ENCODE measurements around the gene PER1. TPM values are rescaled to one million over a fixed set of nuclear protein-coding genes. Genes with fewer than 3 reads are reported as not detected.
"Not testable (repeated sequence)": the region's sequence is repeated elsewhere in the genome, so short reads cannot be mapped to it uniquely, and the experiment has no call there.

Gene PER1
- total and polyA plus RNA-seq, 4 donors = 25.4 to 61.1 (median 28.7) TPM

- H3K9me3 ChIP-seq (ENCODE audit: control insufficient read depth, insufficient read depth, low read length) = no peaks in the 10 kb centered on the region
- no peaks in the 10 kb centered on the region for H3K36me3 ChIP-seq (ENCODE audit: control insufficient read depth, insufficient read depth, low read length)
- no peaks in the 10 kb centered on the region for H3K27me3 ChIP-seq (ENCODE audit: control insufficient read depth, insufficient read depth, low read length)
- peak overlapping the region; percentile 97 for H3K27ac ChIP-seq (ENCODE audit: low read depth, low read length)
- H3K4me1 ChIP-seq (ENCODE audit: control insufficient read depth, insufficient read depth, low read length) = peaks cover 44% of the 10 kb centered on the region
- peak in 4 of 6 donors; percentile 87 to 99 (median 94) for DNase-seq (ENCODE audit: low read depth in 4 of 6, low spot score in 6 of 6)
- peak overlapping the region; percentile 51 for H3K4me3 ChIP-seq (ENCODE audit: low read depth, low read length)
- 0% methylated on average over 18 of the region's 23 CpGs for WGBS (ENCODE audit: insufficient coverage)
Measured at GRCh38 chr17:8173056-8173870, 21.1 kb upstream of the PER1 start.

GRCh38 chr17:8170186-8170585, 18.0 kb upstream of the PER1 start:
- WGBS (ENCODE audit: insufficient coverage) = no CpG with 5 or more reads among the region's 19 CpGs
- not testable (repeated sequence) for H3K4me3 ChIP-seq (ENCODE audit: low read depth, low read length); H3K36me3 ChIP-seq (ENCODE audit: control insufficient read depth, insufficient read depth, low read length); H3K27ac ChIP-seq (ENCODE audit: low read depth, low read length); DNase-seq (ENCODE audit: low read depth in 4 of 6, low spot score in 6 of 6); H3K27me3 ChIP-seq (ENCODE audit: control insufficient read depth, insufficient read depth, low read length); H3K9me3 ChIP-seq (ENCODE audit: control insufficient read depth, insufficient read depth, low read length)
- peaks cover 22% of the 10 kb centered on the region for H3K4me1 ChIP-seq (ENCODE audit: control insufficient read depth, insufficient read depth, low read length)

DNA sequence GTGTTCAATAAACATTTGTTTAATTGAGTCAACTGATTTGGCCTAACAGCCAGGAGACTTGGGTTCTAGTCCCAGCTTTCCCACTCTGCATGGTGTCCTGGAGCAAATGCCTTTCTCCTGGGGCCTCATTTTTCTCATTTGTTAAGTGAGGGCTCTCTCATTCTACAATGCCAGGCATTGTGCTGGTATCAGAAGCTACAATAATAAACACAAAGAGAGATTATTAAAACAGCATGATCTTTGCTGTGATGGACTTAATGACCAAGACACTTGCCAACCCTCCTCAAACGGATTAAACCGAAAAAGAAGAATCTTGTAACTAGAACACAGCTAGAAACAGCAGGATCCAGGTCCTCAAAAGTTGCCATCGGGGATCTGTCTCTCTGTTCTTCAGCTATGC, 15.3 kb upstream of the PER1 start:
- H3K27me3 ChIP-seq (ENCODE audit: control insufficient read depth, insufficient read depth, low read length) = no peaks in the 10 kb centered on the region
- H3K27ac ChIP-seq (ENCODE audit: low read depth, low read length) = no peak overlapping the region
- no peaks in the 10 kb centered on the region for H3K36me3 ChIP-seq (ENCODE audit: control insufficient read depth, insufficient read depth, low read length)
- DNase-seq (ENCODE audit: low read depth in 4 of 6, low spot score in 6 of 6) = no peak
- peaks cover 30% of the 10 kb centered on the region for H3K4me1 ChIP-seq (ENCODE audit: control insufficient read depth, insufficient read depth, low read length)
- WGBS (ENCODE audit: insufficient coverage) = 47% methylated on average over 2 of the region's 3 CpGs
- H3K9me3 ChIP-seq (ENCODE audit: control insufficient read depth, insufficient read depth, low read length) = no peaks in the 10 kb centered on the region
- no peak overlapping the region for H3K4me3 ChIP-seq (ENCODE audit: low read depth, low read length)

GRCh38 chr17:8166731-8167130, 14.5 kb upstream of the PER1 start:
- Histone ChIP-seq H3K36me3 (ENCODE audit: control insufficient read depth, insufficient read depth, low read length) (peaks cover 6% of the 10 kb centered on the region), H3K27me3 (ENCODE audit: control insufficient read depth, insufficient read depth, low read length) (no peaks in the 10 kb centered on the region), H3K4me1 (ENCODE audit: control insufficient read depth, insufficient read depth, low read length) (peaks cover 31% of the 10 kb centered on the region), H3K9me3 (ENCODE audit: control insufficient read depth, insufficient read depth, low read length) (no peaks in the 10 kb centered on the region), H3K4me3 (ENCODE audit: low read depth, low read length) (no peak overlapping the region), H3K27ac (ENCODE audit: low read depth, low read length) (no peak overlapping the region)
- no peak for DNase-seq (ENCODE audit: low read depth in 4 of 6, low spot score in 6 of 6)
- 93% methylated on average over 4 of the region's 6 CpGs for WGBS (ENCODE audit: insufficient coverage)

DNA sequence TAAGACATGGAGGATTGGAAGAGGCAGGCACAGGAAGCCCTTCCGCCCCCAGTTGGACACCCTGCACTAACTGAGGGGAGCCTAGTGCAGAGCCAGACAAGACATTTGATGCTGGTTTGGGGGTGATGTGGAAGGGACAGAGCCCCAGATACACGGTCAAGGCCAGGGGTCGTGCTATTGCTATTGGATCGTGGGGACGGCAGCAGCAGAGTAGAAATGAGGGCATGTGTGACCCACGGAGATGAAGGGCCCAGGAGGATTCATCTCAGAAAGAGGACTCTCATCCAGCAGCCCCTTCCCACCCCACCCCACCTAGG, 12.6 kb upstream of the PER1 start:
- H3K9me3 ChIP-seq (ENCODE audit: control insufficient read depth, insufficient read depth, low read length) = no peaks in the 10 kb centered on the region
- 59% methylated on average over 2 of the region's 6 CpGs for WGBS (ENCODE audit: insufficient coverage)
- peak overlapping the region; percentile 95 for H3K27ac ChIP-seq (ENCODE audit: low read depth, low read length)

GRCh38 chr17:8163978-8164814, 12.0 kb upstream of the PER1 start:
- DNase-seq (ENCODE audit: low read depth in 4 of 6, low spot score in 6 of 6) = peak in 2 of 6 donors; percentile 47 to 57
- peaks cover 51% of the 10 kb centered on the region for H3K4me1 ChIP-seq (ENCODE audit: control insufficient read depth, insufficient read depth, low read length)
- H3K4me3 ChIP-seq (ENCODE audit: low read depth, low read length) = peak overlapping the region; percentile 95

More for the DNA sequence above, 12.6 kb upstream of the PER1 start:
- Histone ChIP-seq H3K27me3 (ENCODE audit: control insufficient read depth, insufficient read depth, low read length) (no peaks in the 10 kb centered on the region), H3K4me1 (ENCODE audit: control insufficient read depth, insufficient read depth, low read length) (peaks cover 45% of the 10 kb centered on the region), H3K36me3 (ENCODE audit: control insufficient read depth, insufficient read depth, low read length) (peaks cover 26% of the 10 kb centered on the region), H3K4me3 (ENCODE audit: low read depth, low read length) (no peak overlapping the region)
- DNase-seq (ENCODE audit: low read depth in 4 of 6, low spot score in 6 of 6) = no peak

DNA sequence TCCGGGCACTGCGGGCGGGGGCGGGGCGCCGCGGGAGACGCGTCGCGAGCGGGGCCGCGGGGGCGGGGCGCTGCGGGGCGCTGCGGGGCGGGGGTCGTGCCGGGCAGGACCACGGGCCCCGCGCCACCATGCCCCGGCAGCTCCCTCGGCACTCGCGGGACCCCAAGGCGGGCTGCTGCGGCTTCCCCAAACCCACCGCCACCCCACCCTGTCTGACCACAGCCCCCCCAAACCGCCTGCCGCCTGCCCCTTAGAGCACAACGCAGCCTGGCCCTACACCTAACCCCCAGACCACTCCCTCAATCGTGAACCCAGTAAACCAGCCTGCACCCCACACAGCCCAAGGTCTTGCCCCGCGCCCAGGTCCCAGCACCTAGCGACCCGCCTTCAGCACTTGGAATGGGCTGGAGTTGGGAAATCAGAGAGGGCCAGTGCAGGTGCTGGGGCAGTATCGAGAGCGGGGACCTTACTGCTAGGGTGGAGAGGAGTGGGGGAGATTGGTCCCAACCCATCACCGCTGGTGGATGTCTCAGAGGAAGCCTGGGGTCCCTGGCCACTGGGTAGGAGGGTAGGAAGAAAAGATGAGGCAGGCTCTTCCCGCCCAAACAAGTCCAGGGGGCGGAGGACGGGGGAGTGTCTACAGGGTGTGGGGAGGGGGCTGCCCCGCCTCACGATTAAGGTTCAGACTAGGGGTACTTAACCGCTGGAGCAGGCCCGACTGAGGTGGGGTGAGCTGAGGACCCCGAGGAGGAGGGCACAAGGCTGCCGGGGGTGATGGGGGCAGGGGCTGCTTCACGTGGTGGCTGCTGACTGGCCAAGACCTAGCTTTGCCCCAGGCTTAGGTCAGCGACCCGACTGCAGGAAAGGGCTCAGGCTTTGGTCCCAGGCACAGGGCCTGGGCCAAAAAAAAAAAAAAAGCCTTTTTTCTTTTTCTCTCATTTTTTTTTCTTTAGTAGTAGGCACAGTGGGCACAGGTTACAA, 11.1 kb upstream of the PER1 start:
- under 1% methylated on average over 48 of the region's 55 CpGs for WGBS (ENCODE audit: insufficient coverage)
- Histone ChIP-seq H3K4me3 (ENCODE audit: low read depth, low read length) (peak overlapping the region; percentile 95), H3K27ac (ENCODE audit: low read depth, low read length) (peak overlapping the region; percentile 95), H3K9me3 (ENCODE audit: control insufficient read depth, insufficient read depth, low read length) (no peaks in the 10 kb centered on the region), H3K27me3 (ENCODE audit: control insufficient read depth, insufficient read depth, low read length) (no peaks in the 10 kb centered on the region), H3K36me3 (ENCODE audit: control insufficient read depth, insufficient read depth, low read length) (peaks cover 38% of the 10 kb centered on the region), H3K4me1 (ENCODE audit: control insufficient read depth, insufficient read depth, low read length) (peaks cover 57% of the 10 kb centered on the region)
- DNase-seq (ENCODE audit: low read depth in 4 of 6, low spot score in 6 of 6) = peak in 3 of 6 donors; percentile 68 to 93 (median 81)

More at GRCh38 chr17:8163978-8164814, 12.0 kb upstream of the PER1 start:
- H3K27ac ChIP-seq (ENCODE audit: low read depth, low read length) = peak overlapping the region; percentile 95
- no peaks in the 10 kb centered on the region for H3K9me3 ChIP-seq (ENCODE audit: control insufficient read depth, insufficient read depth, low read length)
- no peaks in the 10 kb centered on the region for H3K27me3 ChIP-seq (ENCODE audit: control insufficient read depth, insufficient read depth, low read length)
- WGBS (ENCODE audit: insufficient coverage) = 20% methylated on average over 1 of the region's 13 CpGs
- H3K36me3 ChIP-seq (ENCODE audit: control insufficient read depth, insufficient read depth, low read length) = peaks cover 32% of the 10 kb centered on the region

DNA sequence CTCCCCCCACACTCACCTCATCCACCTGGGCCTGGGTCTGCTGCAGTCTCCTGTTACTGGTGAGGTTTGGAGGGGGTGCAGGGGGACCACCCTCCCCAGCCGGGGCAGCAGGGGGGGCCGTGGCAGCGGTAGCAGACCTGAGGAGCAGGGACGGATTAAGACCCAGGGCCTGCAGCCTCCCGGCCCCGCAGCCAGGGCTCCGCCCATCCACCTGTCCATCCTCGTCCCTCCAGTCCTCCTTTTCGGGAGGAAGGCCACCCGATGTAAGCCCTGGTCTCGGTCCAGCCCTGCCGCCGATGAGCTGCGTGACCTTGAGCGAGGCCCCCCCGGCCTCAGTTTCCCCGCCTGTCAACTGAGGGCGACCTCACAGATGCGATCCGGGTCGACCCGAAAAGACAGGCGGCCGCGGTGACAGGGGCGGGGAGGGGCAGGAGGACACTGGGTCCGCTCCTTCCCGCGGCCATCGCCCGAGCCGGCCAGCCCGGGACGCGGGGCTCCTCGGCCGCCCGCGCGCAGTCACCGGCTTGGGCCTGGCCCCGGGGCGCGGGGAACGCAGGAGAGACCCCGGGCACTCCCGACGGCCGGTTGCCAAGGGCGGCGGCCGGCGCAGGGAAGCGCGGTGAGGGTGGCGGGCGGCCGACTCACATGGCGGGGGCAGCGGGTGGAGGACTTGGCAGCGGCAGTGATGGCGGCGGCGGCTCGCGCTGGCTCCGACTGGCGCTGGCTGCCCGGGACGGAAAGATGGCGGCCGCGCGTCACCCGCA, 10.2 kb upstream of the PER1 start, which contains the start of gene VAMP2:
TSS of gene VAMP2 (minus strand) at position 716 of the 764 bp plus-strand sequence. CDS start at position 647, 69 bp downstream.
- peaks cover 43% of the 10 kb centered on the region for H3K36me3 ChIP-seq (ENCODE audit: control insufficient read depth, insufficient read depth, low read length)
- no peaks in the 10 kb centered on the region for H3K9me3 ChIP-seq (ENCODE audit: control insufficient read depth, insufficient read depth, low read length)
- no peaks in the 10 kb centered on the region for H3K27me3 ChIP-seq (ENCODE audit: control insufficient read depth, insufficient read depth, low read length)
- peak in 1 of 6 donors; percentile 95 for DNase-seq (ENCODE audit: low read depth in 4 of 6, low spot score in 6 of 6)
- H3K4me1 ChIP-seq (ENCODE audit: control insufficient read depth, insufficient read depth, low read length) = peaks cover 59% of the 10 kb centered on the region
- H3K27ac ChIP-seq (ENCODE audit: low read depth, low read length) = peak within 1 kb of the TSS; percentile 95
- peak within 1 kb of the TSS; percentile 95 for H3K4me3 ChIP-seq (ENCODE audit: low read depth, low read length)
- under 1% methylated on average over 75 of the region's 75 CpGs for WGBS (ENCODE audit: insufficient coverage)
